Ovary (tissue), 3 donors: ENCODE results near the gene UBE3D.

Experiments
- EP300 ChIP-seq: sonication (generic); formaldehyde crosslinking; IDR thresholded peaks from one replicate; pipeline ENCODE4 v1.6.1; 2017; ENCODE audit warnings: antibody characterized with exemption
- POLR2A ChIP-seq: fragments of 450-650 bp; IDR thresholded peaks from one replicate; pipeline ENCODE4 v1.6.1; 2017; ENCODE audit warnings: antibody characterized with exemption, mild to moderate bottlenecking, moderate library complexity
- TF ChIP-seq, protein P1 (sequence below), 3 donors: fragments of 450-650 bp in 2 of 3; fragments of 200-600 bp in 1 of 3; IDR thresholded peaks; one replicate each; pipeline versions ENCODE4 v1.5.1 to v1.8.0; 2016 to 2022; ENCODE audit warnings: antibody characterized with exemption in 3 of 3, mild to moderate bottlenecking in 1 of 3
- donor health status: DM: no; HTN: no; CAD: no.

DNA sequence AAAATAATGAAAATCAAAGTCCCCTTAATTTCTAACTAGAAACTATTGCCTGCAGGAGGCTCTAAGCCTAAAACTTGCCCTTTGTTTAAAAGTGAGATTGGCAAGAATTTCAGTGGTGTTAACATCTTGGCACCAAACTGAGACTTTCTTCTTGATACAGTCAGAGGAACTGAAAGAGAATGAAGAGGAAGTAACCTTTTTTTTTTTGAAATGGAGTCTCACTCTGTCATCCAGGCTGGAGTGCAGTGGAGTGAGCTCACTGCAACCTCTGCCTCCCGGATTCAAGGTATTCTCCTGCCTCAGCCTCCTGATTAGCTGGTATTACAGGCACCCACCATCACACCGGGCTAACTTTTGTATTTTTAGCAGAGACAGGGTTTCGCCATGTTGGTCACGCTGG is 5.4 kb upstream of the UBE3D start:
- TF ChIP-seq, protein P1, sequence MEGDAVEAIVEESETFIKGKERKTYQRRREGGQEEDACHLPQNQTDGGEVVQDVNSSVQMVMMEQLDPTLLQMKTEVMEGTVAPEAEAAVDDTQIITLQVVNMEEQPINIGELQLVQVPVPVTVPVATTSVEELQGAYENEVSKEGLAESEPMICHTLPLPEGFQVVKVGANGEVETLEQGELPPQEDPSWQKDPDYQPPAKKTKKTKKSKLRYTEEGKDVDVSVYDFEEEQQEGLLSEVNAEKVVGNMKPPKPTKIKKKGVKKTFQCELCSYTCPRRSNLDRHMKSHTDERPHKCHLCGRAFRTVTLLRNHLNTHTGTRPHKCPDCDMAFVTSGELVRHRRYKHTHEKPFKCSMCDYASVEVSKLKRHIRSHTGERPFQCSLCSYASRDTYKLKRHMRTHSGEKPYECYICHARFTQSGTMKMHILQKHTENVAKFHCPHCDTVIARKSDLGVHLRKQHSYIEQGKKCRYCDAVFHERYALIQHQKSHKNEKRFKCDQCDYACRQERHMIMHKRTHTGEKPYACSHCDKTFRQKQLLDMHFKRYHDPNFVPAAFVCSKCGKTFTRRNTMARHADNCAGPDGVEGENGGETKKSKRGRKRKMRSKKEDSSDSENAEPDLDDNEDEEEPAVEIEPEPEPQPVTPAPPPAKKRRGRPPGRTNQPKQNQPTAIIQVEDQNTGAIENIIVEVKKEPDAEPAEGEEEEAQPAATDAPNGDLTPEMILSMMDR (IDR thresholded peaks at IDR 0.05): no peak
- TF ChIP-seq POLR2A (no peak), EP300 (no peak)
